C4-2B (cell line): Measurements from ENCODE around the gene DNAJA3.

Experiments used
- CTCF ChIP-seq: fragments of 450-650 bp; conservative IDR thresholded peaks from 2 replicates; pipeline ENCODE4 v1.5.1; 2017; ENCODE audit warnings: mild to moderate bottlenecking
- ZFX ChIP-seq: fragments of 450-650 bp; IDR thresholded peaks from 2 replicates; pipeline ENCODE4 v1.6.1; 2017

- TF ChIP-seq CTCF: no peak
- peak; percentile 82; the same call in 1 of the 2 replicates for TF ChIP-seq ZFX
These were observed 485 bp downstream of the DNAJA3 start for GRCh38 chr16:4426021-4426684.
